ENCODE measurements around the gene HLA-E. TPM values are rescaled to one million over a fixed set of nuclear protein-coding genes. Genes with fewer than 3 reads are reported as not detected.

The HLA-E gene
- total and polyA plus RNA-seq, 2 of the 13 experiments (the other 11 are each of a cell fraction or from before 2014, with no cell fraction given), result 45.2 to 90.4 TPM

- peak; percentile 21; the same call in 1 of the 2 replicates for TF ChIP-seq SNAPC4 (CRISPR knock-in tag; IDR thresholded peaks at IDR 0.05)
- no peak for TF ChIP-seq YY1 (IDR thresholded peaks at IDR 0.05; ENCODE audit: insufficient read depth, insufficient replicate concordance, low read depth, low read length)
- no peak for TF ChIP-seq ZNF253 (CRISPR knock-in tag; IDR thresholded peaks at IDR 0.05; ENCODE audit: borderline replicate concordance)
- TF ChIP-seq ZNF766 (CRISPR knock-in tag; IDR thresholded peaks at IDR 0.05; ENCODE audit: borderline replicate concordance), result no peak
- no peak for TF ChIP-seq KDM5B (CRISPR knock-in tag; IDR thresholded peaks at IDR 0.05; ENCODE audit: borderline replicate concordance)
- 0 out of 2 replicates have a peak, but pooled peaks have one; percentile 30 for TF ChIP-seq POGZ (CRISPR knock-in tag; IDR thresholded peaks at IDR 0.05)
- no peak for TF ChIP-seq ZMYM2 (CRISPR knock-in tag; IDR thresholded peaks at IDR 0.05)
- TF ChIP-seq LCORL (IDR thresholded peaks at IDR 0.05), result no peak
- TF ChIP-seq LCORL (CRISPR knock-in tag; IDR thresholded peaks at IDR 0.05), result 0 out of 2 replicates have a peak, but pooled peaks have one; percentile 9
- peak; percentile 71 for TF ChIP-seq ZFP91 (CRISPR knock-in tag; IDR thresholded peaks at IDR 0.05; ENCODE audit: borderline replicate concordance)
- TF ChIP-seq AHR (CRISPR knock-in tag; IDR thresholded peaks at IDR 0.05), result no peak
- TF ChIP-seq FIP1L1 (IDR thresholded peaks at IDR 0.05; ENCODE audit: borderline replicate concordance, insufficient read depth, low read depth, low read length), result no peak
- TF ChIP-seq ZSCAN22 (CRISPR knock-in tag; IDR thresholded peaks at IDR 0.05), result no peak
- no peak for TF ChIP-seq ZHX1 (CRISPR knock-in tag; IDR thresholded peaks at IDR 0.05; ENCODE audit: low read depth)
Observed at GRCh38 chr6:30490026-30490876, 942 bp downstream of the HLA-E start (continued).
